GM12891 (cell line): ENCODE data around the gene SND1.

Source experiments
- PAX5 ChIP-seq: IDR thresholded peaks from 2 replicates; pipeline ENCODE4 v1.6.1; 2011; ENCODE audit warnings: low read length, moderate library complexity, mild to moderate bottlenecking; ENCODE audit not compliant: insufficient read depth, severe bottlenecking
- POLR2A ChIP-seq: IDR thresholded peaks from 2 replicates; pipeline ENCODE4 v1.6.1; 2011; ENCODE audit warnings: low read depth, low read length, control low read depth
- POLR2AphosphoS5 ChIP-seq: IDR thresholded peaks from 2 replicates; pipeline ENCODE4 v1.6.1; 2011; ENCODE audit warnings: low read depth, low read length, control low read depth
- SPI1 ChIP-seq: IDR thresholded peaks from 2 replicates; pipeline ENCODE4 v1.6.1; 2011; ENCODE audit warnings: low read depth, low read length, control low read depth
- TAF1 ChIP-seq: IDR thresholded peaks from 2 replicates; pipeline ENCODE4 v1.6.1; 2011; ENCODE audit warnings: low read depth, low read length, control low read depth

- TF ChIP-seq POLR2A, result no peak
- TF ChIP-seq POLR2AphosphoS5, result no peak
- no peak for TF ChIP-seq SPI1
- no peak for TF ChIP-seq TAF1
- TF ChIP-seq PAX5, result no peak
Observed at GRCh38 chr7:127882313-127882920, 230.4 kb downstream of the SND1 start.
